Activated CD4-positive, alpha-beta T cell treated with anti-CD3 and anti-CD28 coated beads, Interleukin-2, amount 50 U/mL, for 1 hour (primary cell): ENCODE results near the gene PLBD2.

Experiments
- DNase-seq: peaks from one replicate; pipeline ENCODE4 v3.0.0-alpha.2; 2020

PLBD2 gene

DNA sequence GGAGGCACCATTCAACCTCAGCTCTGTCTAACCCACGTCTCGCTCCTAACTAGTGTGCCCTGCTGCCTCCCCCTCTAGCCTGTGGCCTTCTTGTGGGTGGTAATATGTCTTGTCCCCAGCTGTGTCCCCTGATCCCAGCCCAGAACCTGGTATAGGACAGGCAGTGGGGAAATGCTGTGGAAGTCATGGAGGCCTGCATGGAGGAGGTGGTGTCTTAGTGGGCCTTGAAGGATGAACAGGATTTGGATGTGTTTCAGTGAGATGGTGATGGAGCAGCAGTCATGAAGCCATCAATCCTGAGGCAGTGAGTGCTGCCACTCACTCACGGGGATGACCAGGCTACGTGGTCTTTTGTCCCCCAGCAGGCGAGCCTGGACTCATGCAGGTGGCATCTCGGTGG lies 13.4 kb downstream of the PLBD2 start:
- no peak for DNase-seq

DNA sequence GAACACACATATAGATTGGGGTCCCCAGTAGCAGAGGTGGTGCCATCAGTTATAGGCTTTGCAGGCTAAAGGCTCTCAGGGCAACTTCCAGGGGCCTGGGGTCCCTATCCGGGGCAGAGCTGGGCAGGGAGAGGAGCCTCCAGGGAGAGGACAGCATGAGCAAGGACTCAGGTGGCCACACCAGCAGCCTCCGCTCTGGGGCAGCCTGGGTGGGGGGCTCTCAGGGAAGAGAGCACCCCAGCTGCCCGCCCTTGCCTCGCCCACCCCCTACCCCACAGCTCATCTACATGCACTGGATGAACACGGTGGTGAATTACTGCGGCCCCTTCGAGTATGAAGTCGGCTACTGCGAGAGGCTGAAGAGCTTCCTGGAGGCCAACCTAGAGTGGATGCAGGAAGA lies 14.0 kb downstream of the PLBD2 start:
- DNase-seq: no peak

GRCh38 chr12:113373440-113373839 lies 15.1 kb downstream of the PLBD2 start:
- DNase-seq: no peak

DNA sequence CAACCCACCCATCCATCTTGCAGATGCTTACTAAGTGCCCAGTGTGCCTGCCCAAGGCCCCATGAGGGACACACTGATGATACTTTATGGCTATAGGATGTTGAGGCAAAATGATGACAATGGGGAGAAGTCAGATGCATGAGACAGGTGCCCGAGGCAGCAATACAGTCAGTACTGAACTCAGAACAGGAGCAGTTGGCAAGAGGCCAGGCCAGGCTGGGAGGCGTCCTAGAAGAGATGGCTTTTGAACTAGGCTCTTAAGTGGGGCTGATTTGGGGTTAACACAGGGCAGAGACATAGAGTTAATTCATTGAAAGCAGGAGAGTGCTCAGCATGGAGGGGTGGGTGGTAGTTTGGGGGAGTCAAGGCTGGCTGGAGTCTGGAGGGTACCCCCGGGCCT lies 15.6 kb downstream of the PLBD2 start:
- DNase-seq: no peak

- no peak for DNase-seq
Measured at GRCh38 chr12:113374823-113375428, 16.5 kb downstream of the PLBD2 start.

DNA sequence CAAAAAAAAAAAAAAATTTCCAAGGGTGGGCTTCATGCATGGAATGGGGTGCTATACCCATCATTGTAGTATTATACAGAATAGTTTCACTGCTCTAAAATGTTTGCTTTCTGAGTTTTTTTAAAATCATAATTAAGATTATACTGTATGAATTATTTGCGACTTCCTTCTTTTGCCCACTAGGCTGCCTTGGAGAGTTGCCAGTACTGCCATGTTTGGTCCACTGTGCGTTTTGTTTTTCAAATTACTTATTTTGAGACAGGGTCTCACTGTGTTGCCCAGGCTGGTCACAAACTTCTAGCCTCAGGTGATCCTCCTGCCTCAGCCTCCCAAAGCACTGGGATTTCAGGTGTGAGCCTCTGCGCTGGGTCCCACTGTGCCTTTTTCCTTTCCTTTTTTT lies 19.9 kb downstream of the PLBD2 start:
- no peak for DNase-seq

DNA sequence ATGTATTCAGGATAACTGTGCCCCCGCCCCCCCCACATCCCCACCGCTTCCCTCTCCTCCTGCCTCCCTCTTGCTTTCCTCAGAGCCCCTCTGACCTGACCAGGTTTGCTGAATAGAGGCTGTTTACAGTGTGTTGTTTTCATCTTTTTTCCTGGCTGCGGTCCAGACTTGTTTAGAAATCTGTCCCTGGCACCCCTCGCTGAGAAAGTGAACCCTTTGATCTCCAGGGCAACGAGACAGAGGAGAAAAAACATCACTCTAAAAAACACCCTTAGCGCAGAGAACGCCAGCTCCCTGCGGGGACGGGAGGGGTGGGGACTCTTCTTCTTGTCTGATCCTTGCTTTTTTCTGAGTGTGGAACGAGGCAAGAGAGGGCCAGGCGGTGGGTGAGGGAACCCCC lies 22.8 kb downstream of the PLBD2 start:
- DNase-seq: no peak

- DNase-seq: no peak
Measured at GRCh38 chr12:113382206-113382605, 23.8 kb downstream of the PLBD2 start.

DNA sequence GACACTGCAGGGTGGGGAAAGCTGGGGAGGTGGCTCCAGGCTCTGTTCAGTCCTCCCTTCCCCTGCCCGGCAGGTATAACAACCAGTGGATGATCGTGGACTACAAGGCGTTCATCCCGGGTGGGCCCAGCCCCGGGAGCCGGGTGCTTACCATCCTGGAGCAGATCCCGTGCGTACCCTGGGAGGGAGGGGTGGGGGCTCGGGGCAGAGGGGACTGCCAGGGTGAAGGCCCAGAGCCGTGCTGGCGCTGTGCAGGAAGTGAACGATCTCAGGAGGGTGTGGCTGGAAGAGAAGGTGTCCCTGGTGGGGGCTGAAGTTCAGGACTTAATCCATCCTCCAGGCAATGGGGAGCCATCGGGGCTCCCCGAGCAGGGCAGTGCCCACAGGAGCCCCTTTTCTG lies 26.4 kb downstream of the PLBD2 start:
- no peak for DNase-seq

- DNase-seq: no peak
Measured at GRCh38 chr12:113385282-113385882, 27.0 kb downstream of the PLBD2 start.

GRCh38 chr12:113386866-113387566 lies 28.6 kb downstream of the PLBD2 start:
- DNase-seq: no peak

- no peak for DNase-seq
Measured at GRCh38 chr12:113387631-113388030, 29.2 kb downstream of the PLBD2 start.

GRCh38 chr12:113388351-113388750 lies 30.0 kb downstream of the PLBD2 start:
- no peak for DNase-seq

- no peak for DNase-seq
Measured at GRCh38 chr12:113390064-113391043, 32.0 kb downstream of the PLBD2 start.

- DNase-seq: no peak
Measured at GRCh38 chr12:113391145-113391544, 32.8 kb downstream of the PLBD2 start.

GRCh38 chr12:113391650-113392337 lies 33.4 kb downstream of the PLBD2 start:
- DNase-seq: no peak

DNA sequence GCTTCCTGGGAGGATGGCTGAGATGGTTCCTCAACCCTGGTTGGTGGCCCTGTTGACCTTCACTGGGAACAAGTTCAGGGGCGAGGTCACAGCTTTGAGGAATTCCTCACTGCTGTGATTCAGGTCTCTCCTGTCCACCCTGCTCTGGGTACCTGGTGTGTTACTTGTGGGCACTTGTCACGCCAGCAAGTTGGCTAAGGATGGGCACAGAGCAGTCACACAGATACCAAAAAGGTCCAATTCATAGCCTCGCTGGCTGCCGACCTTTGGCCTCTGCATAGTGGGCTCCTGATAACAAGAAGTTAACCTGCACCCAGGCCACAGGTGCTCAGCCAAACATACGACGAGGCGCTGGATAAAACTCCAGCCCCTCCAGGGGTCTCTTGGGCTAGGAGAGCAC lies 34.1 kb downstream of the PLBD2 start:
- DNase-seq: no peak

DNA sequence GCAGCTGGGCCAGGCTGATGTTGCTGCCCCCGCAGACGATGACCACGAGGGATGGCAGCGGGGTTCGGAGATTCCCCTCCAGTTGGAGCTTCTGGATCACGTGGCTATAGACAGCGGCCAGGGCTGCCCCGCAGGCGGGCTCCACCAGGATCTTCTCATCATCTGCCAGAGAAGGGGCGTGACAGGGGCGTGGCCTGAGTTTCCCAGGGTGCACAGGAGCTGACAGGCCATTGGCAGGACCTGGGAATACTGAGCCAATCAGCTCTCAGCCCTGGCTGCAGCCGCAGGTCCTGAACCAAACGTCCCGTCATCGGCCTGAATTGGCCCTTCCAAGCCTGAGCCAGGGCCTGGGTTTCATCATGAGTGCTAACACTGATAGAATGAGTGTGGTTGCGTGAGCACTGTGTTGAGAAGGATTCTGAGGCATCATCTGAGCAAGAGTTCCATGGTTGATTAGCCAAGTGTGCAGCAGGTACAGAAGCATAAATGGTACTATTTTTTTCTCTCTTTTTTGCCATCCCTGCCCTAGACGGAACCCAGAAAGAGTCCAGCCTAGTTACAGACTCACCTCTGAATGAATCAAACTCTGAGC lies 34.7 kb downstream of the PLBD2 start:
- no peak for DNase-seq

- DNase-seq: no peak
Measured at GRCh38 chr12:113393749-113394148, 35.4 kb downstream of the PLBD2 start.

DNA sequence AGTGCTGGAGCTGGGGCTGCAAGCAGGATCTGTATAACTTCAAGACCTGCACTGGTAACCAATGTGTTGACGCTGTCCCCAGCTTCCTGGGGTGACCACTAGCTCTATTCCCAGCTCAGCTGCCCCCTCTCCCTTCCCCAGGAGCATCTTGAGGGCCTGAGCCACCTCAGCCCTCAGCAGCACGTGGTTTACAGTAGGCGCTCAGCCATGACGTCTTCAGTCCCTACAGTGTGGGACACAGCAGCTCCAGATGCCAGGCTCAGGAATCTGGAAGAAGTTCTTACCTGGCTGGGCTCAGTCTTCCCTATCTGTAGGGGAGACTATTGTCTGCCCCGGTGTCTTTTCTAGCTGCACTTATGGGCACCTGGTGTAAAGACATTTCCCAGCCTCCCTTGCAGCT lies 36.7 kb downstream of the PLBD2 start:
- DNase-seq: no peak

DNA sequence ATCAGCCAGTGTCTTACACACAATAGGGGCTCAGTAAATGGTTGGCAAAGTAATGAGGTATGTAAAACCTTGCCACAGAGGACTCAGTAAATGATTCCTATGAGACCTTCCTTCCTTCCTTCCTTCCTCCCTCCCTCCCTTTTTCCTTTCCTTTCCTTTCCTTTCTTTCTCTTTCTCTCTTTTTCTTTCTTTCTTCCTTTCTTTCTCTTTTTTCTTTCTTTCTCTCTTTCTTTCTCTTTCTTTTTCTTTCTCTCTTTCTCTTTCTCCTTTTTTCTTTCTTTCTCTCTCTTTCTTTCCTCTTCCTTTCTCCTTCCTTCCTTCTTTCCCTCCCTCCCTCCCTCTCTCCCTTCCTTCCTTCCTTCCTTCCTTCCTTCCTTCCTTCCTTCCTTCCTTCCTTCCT lies 37.8 kb downstream of the PLBD2 start:
- DNase-seq: no peak

DNA sequence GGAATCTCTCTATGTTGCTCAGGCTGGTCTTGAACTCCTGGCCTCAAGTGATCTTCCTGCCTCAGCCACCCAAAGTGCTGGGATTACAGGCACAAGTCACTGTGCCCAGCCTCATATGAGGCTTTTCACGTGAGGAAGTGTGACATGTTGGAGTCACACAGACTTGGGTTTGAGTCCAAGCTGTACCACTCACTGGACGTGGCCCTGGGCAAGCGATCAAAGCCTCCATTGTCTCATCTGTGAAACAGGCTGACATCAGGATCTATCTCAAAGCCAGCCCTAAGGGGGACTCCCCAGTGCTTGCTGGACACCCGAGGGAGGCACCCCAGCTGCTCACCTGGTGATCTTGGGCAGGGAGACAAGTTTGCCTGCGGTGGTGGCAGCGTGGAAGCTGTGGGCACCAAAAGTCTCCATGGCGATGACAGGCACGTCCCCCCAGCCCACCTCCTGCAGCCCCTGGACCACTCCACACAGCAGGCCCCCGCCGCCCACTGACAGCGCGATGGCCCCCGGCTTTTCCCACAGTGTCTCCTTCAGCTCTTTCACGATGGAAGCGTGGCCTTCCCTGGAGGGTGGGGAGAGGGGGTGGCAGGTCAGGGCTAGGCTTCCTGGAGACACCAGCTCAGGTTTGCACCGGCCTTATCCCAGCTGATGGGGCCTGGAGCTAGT lies 38.6 kb downstream of the PLBD2 start:
- DNase-seq: no peak
